Measurements from ENCODE around the gene ARHGAP31.

DNA sequence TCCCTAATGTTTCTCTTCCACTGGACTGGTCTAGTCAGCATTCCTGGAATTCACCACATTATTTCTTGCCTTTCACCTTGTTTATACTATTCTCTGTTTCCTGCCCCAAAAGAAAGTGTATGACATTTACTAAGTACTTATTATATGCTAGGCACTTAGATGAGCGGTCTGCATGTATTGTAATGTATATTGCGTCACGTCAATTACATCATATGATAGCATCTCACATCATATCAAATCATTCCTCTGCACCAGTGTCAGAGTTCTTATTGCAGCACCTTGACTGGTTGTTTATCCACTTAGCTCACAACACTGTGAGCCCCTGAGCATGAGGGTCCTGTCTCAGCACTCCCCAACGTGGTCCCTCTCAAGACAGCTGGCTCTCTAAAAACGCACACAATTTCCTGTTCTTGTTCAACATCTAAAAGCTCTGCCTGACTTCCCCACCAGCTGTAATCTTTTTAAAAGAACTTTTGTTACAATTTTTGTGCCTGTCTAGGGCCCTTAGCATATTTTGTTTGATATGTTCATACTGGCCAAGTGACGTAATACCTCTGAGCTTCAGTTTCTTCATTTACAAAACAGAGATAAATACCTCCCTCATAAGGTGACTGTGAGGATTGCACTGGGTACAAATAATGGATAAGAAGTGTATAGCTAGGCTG, 58.8 kb downstream of the ARHGAP31 start:
- TF ChIP-seq, protein P1, sequence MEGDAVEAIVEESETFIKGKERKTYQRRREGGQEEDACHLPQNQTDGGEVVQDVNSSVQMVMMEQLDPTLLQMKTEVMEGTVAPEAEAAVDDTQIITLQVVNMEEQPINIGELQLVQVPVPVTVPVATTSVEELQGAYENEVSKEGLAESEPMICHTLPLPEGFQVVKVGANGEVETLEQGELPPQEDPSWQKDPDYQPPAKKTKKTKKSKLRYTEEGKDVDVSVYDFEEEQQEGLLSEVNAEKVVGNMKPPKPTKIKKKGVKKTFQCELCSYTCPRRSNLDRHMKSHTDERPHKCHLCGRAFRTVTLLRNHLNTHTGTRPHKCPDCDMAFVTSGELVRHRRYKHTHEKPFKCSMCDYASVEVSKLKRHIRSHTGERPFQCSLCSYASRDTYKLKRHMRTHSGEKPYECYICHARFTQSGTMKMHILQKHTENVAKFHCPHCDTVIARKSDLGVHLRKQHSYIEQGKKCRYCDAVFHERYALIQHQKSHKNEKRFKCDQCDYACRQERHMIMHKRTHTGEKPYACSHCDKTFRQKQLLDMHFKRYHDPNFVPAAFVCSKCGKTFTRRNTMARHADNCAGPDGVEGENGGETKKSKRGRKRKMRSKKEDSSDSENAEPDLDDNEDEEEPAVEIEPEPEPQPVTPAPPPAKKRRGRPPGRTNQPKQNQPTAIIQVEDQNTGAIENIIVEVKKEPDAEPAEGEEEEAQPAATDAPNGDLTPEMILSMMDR (conservative IDR thresholded peaks at IDR 0.05; ENCODE audit: low read depth in 2 of 2): peak; percentile 55 to 56
- TF ChIP-seq ZNF114 (CRISPR knock-in tag; IDR thresholded peaks at IDR 0.05) (no peak), POLR2AphosphoS5 (IDR thresholded peaks at IDR 0.05; ENCODE audit: low read depth) (no peak), EZH2 (IDR thresholded peaks at IDR 0.05; ENCODE audit: low read depth, unreplicated experiment) (no peak), ZNF331 (CRISPR knock-in tag; IDR thresholded peaks at IDR 0.05; ENCODE audit: low read depth) (no peak), EZH2phosphoT487 (IDR thresholded peaks at IDR 0.05; ENCODE audit: unreplicated experiment) (no peak), JUNB (IDR thresholded peaks at IDR 0.05; ENCODE audit: unreplicated experiment) (no peak), CREB1 (CRISPR knock-in tag; IDR thresholded peaks at IDR 0.05; ENCODE audit: low read depth) (no peak), NANOG (IDR thresholded peaks at IDR 0.05; ENCODE audit: borderline replicate concordance) (no peak)
- TF ChIP-seq, protein P2, sequence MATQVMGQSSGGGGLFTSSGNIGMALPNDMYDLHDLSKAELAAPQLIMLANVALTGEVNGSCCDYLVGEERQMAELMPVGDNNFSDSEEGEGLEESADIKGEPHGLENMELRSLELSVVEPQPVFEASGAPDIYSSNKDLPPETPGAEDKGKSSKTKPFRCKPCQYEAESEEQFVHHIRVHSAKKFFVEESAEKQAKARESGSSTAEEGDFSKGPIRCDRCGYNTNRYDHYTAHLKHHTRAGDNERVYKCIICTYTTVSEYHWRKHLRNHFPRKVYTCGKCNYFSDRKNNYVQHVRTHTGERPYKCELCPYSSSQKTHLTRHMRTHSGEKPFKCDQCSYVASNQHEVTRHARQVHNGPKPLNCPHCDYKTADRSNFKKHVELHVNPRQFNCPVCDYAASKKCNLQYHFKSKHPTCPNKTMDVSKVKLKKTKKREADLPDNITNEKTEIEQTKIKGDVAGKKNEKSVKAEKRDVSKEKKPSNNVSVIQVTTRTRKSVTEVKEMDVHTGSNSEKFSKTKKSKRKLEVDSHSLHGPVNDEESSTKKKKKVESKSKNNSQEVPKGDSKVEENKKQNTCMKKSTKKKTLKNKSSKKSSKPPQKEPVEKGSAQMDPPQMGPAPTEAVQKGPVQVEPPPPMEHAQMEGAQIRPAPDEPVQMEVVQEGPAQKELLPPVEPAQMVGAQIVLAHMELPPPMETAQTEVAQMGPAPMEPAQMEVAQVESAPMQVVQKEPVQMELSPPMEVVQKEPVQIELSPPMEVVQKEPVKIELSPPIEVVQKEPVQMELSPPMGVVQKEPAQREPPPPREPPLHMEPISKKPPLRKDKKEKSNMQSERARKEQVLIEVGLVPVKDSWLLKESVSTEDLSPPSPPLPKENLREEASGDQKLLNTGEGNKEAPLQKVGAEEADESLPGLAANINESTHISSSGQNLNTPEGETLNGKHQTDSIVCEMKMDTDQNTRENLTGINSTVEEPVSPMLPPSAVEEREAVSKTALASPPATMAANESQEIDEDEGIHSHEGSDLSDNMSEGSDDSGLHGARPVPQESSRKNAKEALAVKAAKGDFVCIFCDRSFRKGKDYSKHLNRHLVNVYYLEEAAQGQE (IDR thresholded peaks at IDR 0.05; ENCODE audit: unreplicated experiment): no peak
- TF ChIP-seq, protein P3, sequence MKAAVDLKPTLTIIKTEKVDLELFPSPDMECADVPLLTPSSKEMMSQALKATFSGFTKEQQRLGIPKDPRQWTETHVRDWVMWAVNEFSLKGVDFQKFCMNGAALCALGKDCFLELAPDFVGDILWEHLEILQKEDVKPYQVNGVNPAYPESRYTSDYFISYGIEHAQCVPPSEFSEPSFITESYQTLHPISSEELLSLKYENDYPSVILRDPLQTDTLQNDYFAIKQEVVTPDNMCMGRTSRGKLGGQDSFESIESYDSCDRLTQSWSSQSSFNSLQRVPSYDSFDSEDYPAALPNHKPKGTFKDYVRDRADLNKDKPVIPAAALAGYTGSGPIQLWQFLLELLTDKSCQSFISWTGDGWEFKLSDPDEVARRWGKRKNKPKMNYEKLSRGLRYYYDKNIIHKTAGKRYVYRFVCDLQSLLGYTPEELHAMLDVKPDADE (IDR thresholded peaks at IDR 0.05): no peak

Data from GM23338 (cell line).